Pancreas (tissue), 10 donors: Measurements from ENCODE around the gene PLA2G4B. TPM values are rescaled to one million over a fixed set of nuclear protein-coding genes. Genes with fewer than 3 reads are reported as not detected.

ENCODE experiments used
- ATAC-seq, 4 donors: fragments of 200-7000 bp; cut with Tn5 transposase; one replicate each; pipeline versions ENCODE4 v1.8.0 to v1.9.1; 2020; ENCODE audit warnings: mild to moderate bottlenecking in 4 of 4, moderate library complexity in 4 of 4
- DNase-seq, 6 donors: peaks; one replicate each; pipeline ENCODE4 v3.0.0-alpha.2; 2020
- FAIRE-seq: peaks from 2 replicates; lab custom pipeline; 2012; peaks lifted over from hg19 to GRCh38; lab: Jason Lieb, UNC
- H3K27ac ChIP-seq, 4 donors: fragments of 200-600 bp; sonication (generic); 1 replicate in 3 of 4; 2 replicates in 1 of 4; pipeline versions ENCODE4 v1.5.0 to v1.8.0; 2020
- H3K27me3 ChIP-seq, 4 donors: fragments of 200-600 bp; one replicate each; pipeline ENCODE4 v1.8.0; 2021
- H3K36me3 ChIP-seq, 3 donors: fragments of 200-600 bp; sonication (generic) in 1 of 3; one replicate each; pipeline versions ENCODE4 v1.5.0 to v1.8.0; 2020 to 2021
- H3K4me1 ChIP-seq, 3 donors: fragments of 200-600 bp; one replicate each; pipeline ENCODE4 v1.8.0; 2021
- H3K4me3 ChIP-seq, 4 donors: fragments of 200-600 bp; sonication (generic) in 2 of 4; one replicate each; pipeline versions ENCODE4 v1.5.0 to v1.8.0; 2020 to 2021
- H3K9me3 ChIP-seq, 4 donors: fragments of 200-600 bp; one replicate each; pipeline ENCODE4 v1.8.0; 2021
- CTCF ChIP-seq, 4 donors: fragments of 200-600 bp; sonication (generic) in 3 of 4; IDR thresholded peaks; one replicate each; pipeline versions ENCODE4 v1.5.0 to v1.8.0; 2021; ENCODE audit warnings: antibody characterized with exemption in 4 of 4
- WGBS, 2 donors: extraction: QIAGEN DNeasy Blood & Tissue Kit; methylation state at CpG; one replicate each; pipeline ENCODE4 v1.1.7; 2013; 5-methylcytosine and 5-hydroxymethylcytosine counted together
- intact Hi-C, 3 donors: fragments of 100-400 bp; cut with DNase I; formaldehyde crosslinking; loops; one replicate each; pipeline versions ENCODE4 v1.11.1 to v1.14.2; 2022
- polyA plus RNA-seq, 2 donors: library from polyadenylated mRNA; stranded (reverse); fragments of 200-250 nt; gene quantifications; one replicate each; pipeline ENCODE4 v1.2.3, GENCODE V29; 2013
- total RNA-seq, 6 donors: library from RNA; stranded (reverse); fragmentation: NEBNext Ultra II Directional in 4 of 6; extraction: Animal tissue kit (Norgen Biotek cat#: 25700) in 4 of 6; gene quantifications; one replicate each; pipeline versions ENCODE4 v1.2.1 to v1.2.4, GENCODE V29; 2021 to 2023
- donor health status: healthy with polysubstance abuse.
- donor health status: DM: no; HTN: no; CAD: no; lungs with moderate emphysema.
- donor health status: DM: no; HTN: no; CAD: no.
- donor health status: control.
- donor health status: control.
- donor health status: Bipolar disorder and iron deficiency.
- donor health status: DM: yes; HTN: yes; CAD: no.
- donor health status: DM: no; HTN: no; CAD: no.
- donor health status: DM: no; HTN: no; CAD: no.
- donor health status: DM: yes; HTN: yes; CAD: no.

PLA2G4B gene
- total and polyA plus RNA-seq, 8 donors = 3.5 to 56.8 (median 6.4) TPM

GRCh38 chr15:41891226-41891625 is 52.6 kb downstream of the PLA2G4B start:
- ATAC-seq = no peak
- intact Hi-C loops = no loop called here
- peak in 1 of 6 donors; percentile 16 for DNase-seq
- Histone ChIP-seq H3K27ac (no peak overlapping the region), H3K9me3 (no peaks in the 10 kb centered on the region), H3K4me1 (peaks cover 10 to 18% (median 15%) of the 10 kb centered on the region in 3 donors), H3K4me3 (no peak overlapping the region), H3K27me3 (no peaks in the 10 kb centered on the region), H3K36me3 (no peaks in the 10 kb centered on the region)
- no peak for TF ChIP-seq CTCF (IDR thresholded peaks at IDR 0.05)
- WGBS, 2 donors = 89 to 90% methylated on average over 6 of the region's 6 CpGs
- no peak for FAIRE-seq

- H3K4me1 ChIP-seq = peaks cover 10 to 18% (median 15%) of the 10 kb centered on the region in 3 donors
- H3K36me3 ChIP-seq = no peaks in the 10 kb centered on the region
- ATAC-seq = peak in 3 of 4 donors; percentile 5 to 20 (median 9)
- TF ChIP-seq CTCF (IDR thresholded peaks at IDR 0.05) = no peak
- H3K4me3 ChIP-seq = no peak overlapping the region
- peak overlapping the region in 3 of 4 donors; percentile 49 to 79 (median 55) for H3K27ac ChIP-seq
- H3K27me3 ChIP-seq = no peaks in the 10 kb centered on the region
- FAIRE-seq = no peak
- H3K9me3 ChIP-seq = no peaks in the 10 kb centered on the region
- intact Hi-C loops = no loop called here
- 24 to 25% methylated on average over 3 of the region's 3 CpGs for WGBS, 2 donors
- DNase-seq = peak in 5 of 6 donors; percentile 45 to 71 (median 57)
Measured at GRCh38 chr15:41891946-41892345, 53.3 kb downstream of the PLA2G4B start.

DNA sequence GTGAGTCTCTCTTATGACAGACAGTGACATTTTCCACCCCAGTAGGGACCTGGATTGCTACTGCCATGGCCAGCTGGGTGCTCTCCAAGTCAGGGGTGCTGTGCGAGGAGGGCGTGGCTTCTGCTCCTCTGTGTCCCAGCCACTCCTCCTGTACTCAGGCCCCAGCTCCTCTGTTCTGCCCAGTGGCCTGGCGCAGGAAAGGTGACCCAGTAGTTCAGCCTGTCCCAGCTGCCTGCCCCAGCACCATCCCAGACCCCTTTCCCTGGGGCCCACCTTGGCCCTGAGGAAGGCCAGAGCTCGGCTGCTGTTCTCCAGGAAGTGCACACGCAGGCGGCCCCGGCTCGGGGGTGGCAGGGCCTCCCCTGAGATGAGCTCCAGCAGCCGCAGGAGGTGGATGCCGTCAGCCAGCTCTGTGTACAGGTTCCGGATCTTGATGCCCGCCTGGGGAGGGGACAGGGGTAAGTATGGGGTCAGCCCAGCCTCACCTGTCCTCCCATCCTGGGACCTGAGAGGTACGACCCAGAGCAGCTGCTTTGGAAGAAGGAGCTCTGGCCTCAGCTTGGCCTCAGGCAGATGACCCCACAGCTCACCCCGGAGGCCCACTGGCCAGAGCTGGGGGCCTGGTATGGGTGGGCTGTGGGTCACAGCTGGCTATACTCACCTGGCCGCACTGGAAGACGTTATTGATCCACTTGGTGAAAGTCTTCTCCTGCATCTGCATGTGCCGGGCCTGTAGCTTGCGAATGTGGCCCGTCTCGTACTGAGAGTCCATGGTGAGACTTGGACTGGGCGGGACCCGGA is 54.2 kb downstream of the PLA2G4B start:
- WGBS, 2 donors = 49 to 52% methylated on average over 22 of the region's 22 CpGs
- peak overlapping the region in 2 of 4 donors; percentile 37 to 38 for H3K4me3 ChIP-seq
- DNase-seq (peak; percentile 83 to 95 (median 92)), ATAC-seq (peak; percentile 84 to 91 (median 90)), FAIRE-seq (no peak)
- H3K27ac ChIP-seq = peak overlapping the region; percentile 23 to 79 (median 52)
- H3K9me3 ChIP-seq = no peaks in the 10 kb centered on the region
- peaks cover 10 to 18% (median 15%) of the 10 kb centered on the region in 3 donors for H3K4me1 ChIP-seq
- TF ChIP-seq CTCF (IDR thresholded peaks at IDR 0.05) = no peak
- intact Hi-C loops = no loop called here
- H3K27me3 ChIP-seq = no peaks in the 10 kb centered on the region
- H3K36me3 ChIP-seq = no peaks in the 10 kb centered on the region

- no peak for TF ChIP-seq CTCF (IDR thresholded peaks at IDR 0.05)
- 82 to 87% methylated on average over 15 of the region's 15 CpGs for WGBS, 2 donors
- H3K4me3 ChIP-seq = peak within 1 kb of the TSS in 2 of 4 donors; percentile 37 to 38
- no peaks in the 10 kb centered on the region for H3K27me3 ChIP-seq
- intact Hi-C loops = no loop called here
- DNase-seq (peak in 4 of 6 donors; percentile 27 to 71 (median 59)), ATAC-seq (no peak), FAIRE-seq (no peak)
- H3K9me3 ChIP-seq = no peaks in the 10 kb centered on the region
- peak within 1 kb of the TSS; percentile 38 to 79 (median 52) for H3K27ac ChIP-seq
- peaks cover 0 to 5% (median 0%) of the 10 kb centered on the region in 3 donors for H3K36me3 ChIP-seq
- peaks cover 10 to 18% (median 15%) of the 10 kb centered on the region in 3 donors for H3K4me1 ChIP-seq
Measured at GRCh38 chr15:41893422-41894250, 55.0 kb downstream of the PLA2G4B start, which contains the start of gene SPTBN5. SPTBN5 (minus strand) TSS chr15:41894053; CDS start chr15:41893497, 556 bp downstream.
